Activated CD4-positive, alpha-beta memory T cell treated with anti-CD3 and anti-CD28 coated beads for 36 hours (primary cell): Measurements from ENCODE around the gene RSPH10B2. TPM values are rescaled to one million over a fixed set of nuclear protein-coding genes. Genes with fewer than 3 reads are reported as not detected.
A peak's percentile ranks its signal among the peaks of the same experiment; 100 is the strongest.
"Not testable (repeated sequence)": the region's sequence is repeated elsewhere in the genome, so short reads cannot be mapped to it uniquely, and the experiment has no call there.

Experiments used
- CTCF ChIA-PET: fragments of 350-600 bp; sonication (Branson Sonifier 250); formaldehyde crosslinking; loops from one replicate; lab custom pipeline; 2021; ENCODE audit warnings: antibody characterized with exemption, inconsistent platforms; lab: Charles Lee
- POLR2A ChIA-PET: fragments of 350-600 bp; sonication (Branson Sonifier 250); formaldehyde crosslinking; loops from one replicate; lab custom pipeline; 2021; ENCODE audit warnings: antibody characterized with exemption; lab: Charles Lee
- DNase-seq: peaks from one replicate; pipeline ENCODE4 v3.0.0-alpha.2; 2020
- H3K27ac Mint-ChIP-seq: one replicate; pipeline ENCODE4 v1.8.0; 2021; ENCODE audit warnings: mixed read lengths
- H3K27me3 Mint-ChIP-seq: one replicate; pipeline ENCODE4 v1.8.0; 2021; ENCODE audit warnings: mixed read lengths
- H3K36me3 Mint-ChIP-seq: one replicate; pipeline ENCODE4 v1.8.0; 2021; ENCODE audit warnings: mixed read lengths
- H3K4me1 Mint-ChIP-seq: one replicate; pipeline ENCODE4 v1.8.0; 2021; ENCODE audit warnings: low read depth, mixed read lengths
- H3K4me3 Mint-ChIP-seq: one replicate; pipeline ENCODE4 v1.8.0; 2021; ENCODE audit warnings: mild to moderate bottlenecking, mixed read lengths
- H3K9me3 Mint-ChIP-seq: one replicate; pipeline ENCODE4 v1.8.0; 2021; ENCODE audit warnings: mixed read lengths
- intact Hi-C: fragments of 100-400 bp; cut with micrococcal nuclease; formaldehyde crosslinking; loops from one replicate; pipeline ENCODE4 v1.15.1; 2023
- total RNA-seq, 2 experiments: library from RNA; stranded (reverse); gene quantifications; one replicate each; pipeline ENCODE4 v1.2.3, GENCODE V29; 2021

The RSPH10B2 gene
- under 1 TPM; 0.24 to 0.43 TPM for total RNA-seq

DNA sequence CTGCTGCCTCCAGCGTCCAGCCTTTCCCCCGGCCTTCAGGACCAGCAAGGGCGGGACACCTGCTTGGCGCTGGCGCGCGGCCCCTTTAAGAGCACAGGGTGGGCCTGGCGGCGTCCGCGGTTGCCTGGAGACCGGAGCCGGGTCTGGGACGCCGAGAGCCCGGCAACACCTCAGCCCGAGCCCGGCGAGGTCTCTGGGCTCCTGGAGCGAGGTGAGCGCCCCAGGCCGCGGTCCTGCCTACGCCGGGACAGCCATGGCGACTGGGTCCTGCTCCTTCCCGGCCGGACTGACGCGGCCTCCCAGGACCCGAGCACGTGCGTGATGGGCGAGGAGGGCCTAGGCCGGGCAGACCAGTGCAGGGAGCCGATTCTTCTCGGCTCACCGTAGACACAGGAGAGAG lies at the start of gene RSPH10B2:
RSPH10B2 (plus strand) TSS at position 140 of the 400 bp plus-strand sequence. CDS start 3,575 bp downstream, outside the sequence.
- CTCF ChIA-PET, POLR2A ChIA-PET, DNase-seq, H3K9me3 Mint-ChIP-seq, H3K27ac Mint-ChIP-seq, H3K36me3 Mint-ChIP-seq, H3K4me3 Mint-ChIP-seq, H3K4me1 Mint-ChIP-seq, H3K27me3 Mint-ChIP-seq, intact Hi-C loops: not testable (repeated sequence)

DNA sequence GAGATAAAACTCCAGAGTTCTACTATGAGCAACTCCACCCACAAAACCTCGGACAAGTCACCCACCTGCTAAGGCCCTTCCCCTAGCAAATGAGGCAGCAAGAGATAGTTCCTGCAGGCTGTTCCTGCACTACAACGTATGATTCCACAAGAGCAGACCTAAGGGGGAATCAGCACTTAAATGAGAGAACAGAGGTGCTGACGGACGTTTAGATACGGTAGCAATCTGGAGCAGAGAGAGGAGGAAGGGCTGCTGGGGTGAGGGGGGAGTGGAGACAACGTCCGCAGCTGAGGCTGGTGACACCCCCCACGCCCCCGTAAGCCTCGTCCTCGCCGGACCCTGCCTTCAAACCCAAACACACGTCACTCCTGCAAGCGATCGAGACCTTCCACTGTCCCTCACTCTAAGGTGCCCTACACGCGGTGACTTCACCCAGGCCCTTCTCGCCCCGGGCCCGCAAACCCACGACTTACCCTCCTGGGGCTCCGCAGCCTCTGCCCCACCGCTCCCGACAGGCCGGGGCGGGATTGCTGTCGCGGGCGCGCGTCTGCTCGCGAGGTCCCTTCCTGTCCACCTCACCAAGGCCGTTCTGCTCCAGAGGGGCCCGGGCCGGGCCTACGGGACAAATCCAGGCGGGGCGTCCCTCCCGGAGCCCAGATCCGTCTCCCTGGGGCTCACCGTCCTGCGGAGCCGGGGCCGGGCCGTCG lies 47.8 kb upstream of the RSPH10B2 start:
- peak; percentile 48 for DNase-seq
- ChIA-PET POLR2A (no interaction called here), CTCF (no interaction called here)
- Mint-ChIP-seq H3K4me3 (peak overlapping the region; percentile 83), H3K4me1 (peaks cover 41% of the 10 kb centered on the region), H3K9me3 (peaks cover 25% of the 10 kb centered on the region), H3K27ac (peak overlapping the region; percentile 80), H3K27me3 (no peaks in the 10 kb centered on the region), H3K36me3 (peaks cover 34% of the 10 kb centered on the region)
- intact Hi-C loops = loop anchor here (2.0 to 10.0 kb wide), 3 partner anchors 13 to 479 kb away; partner anchors contain the start of genes C1GALT1 and INTS15

DNA sequence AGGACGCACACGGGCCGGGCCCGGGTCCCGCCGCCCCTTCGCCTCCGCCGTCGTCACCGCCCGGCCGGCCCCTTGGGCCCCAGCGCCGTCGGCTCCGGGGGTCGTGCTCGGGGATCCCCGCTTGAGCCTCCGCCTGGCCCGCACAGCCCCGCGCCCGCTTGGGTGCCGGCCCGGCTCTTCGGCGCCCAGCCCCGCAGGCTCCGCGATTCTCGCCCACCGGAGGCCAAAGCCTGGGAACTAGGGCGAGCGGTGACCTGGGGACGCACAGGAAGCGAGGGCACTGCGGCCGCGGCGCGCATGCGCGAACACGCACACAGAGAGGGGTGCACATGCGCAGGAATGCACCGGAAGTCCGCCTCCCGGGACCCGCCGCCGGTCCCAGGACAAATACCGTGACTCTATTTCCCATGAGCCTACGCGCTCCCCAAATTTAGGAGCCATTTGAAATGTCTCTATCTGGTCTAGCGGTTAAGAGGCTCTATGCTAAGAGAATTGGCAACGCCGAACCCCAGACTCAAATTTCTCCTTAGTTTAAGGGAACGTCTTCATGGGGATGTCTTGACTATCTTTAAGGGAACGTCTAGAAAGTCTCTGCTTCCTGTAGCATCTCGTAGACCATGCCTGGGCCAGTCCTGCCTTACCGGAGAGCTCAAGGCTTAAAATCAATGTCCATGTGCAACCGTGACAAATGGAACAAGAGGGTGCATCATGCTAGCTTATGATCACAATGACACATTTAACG lies 47.1 kb upstream of the RSPH10B2 start, which contains the start of gene ZNF12:
ZNF12 (minus strand) TSS at position 282 of the 742 bp plus-strand sequence. CDS start 1,774 bp downstream, outside the sequence.
- CTCF ChIA-PET = no interaction called here
- Mint-ChIP-seq H3K27me3 (no peaks in the 10 kb centered on the region), H3K9me3 (peaks cover 19% of the 10 kb centered on the region), H3K4me1 (peaks cover 38% of the 10 kb centered on the region), H3K36me3 (peaks cover 27% of the 10 kb centered on the region), H3K27ac (peak within 1 kb of the TSS; percentile 90), H3K4me3 (peak within 1 kb of the TSS; percentile 83)
- intact Hi-C loops = loop anchor here (1.0 to 10.0 kb wide), 4 partner anchors 14 to 478 kb away; partner anchors contain the start of genes C1GALT1 and INTS15
- POLR2A ChIA-PET = interaction anchor here (1.1 kb wide), 1 partner anchor 22 kb away, joined by 3 read pairs; no protein-coding TSS in a partner anchor
- peak; percentile 98 for DNase-seq

DNA sequence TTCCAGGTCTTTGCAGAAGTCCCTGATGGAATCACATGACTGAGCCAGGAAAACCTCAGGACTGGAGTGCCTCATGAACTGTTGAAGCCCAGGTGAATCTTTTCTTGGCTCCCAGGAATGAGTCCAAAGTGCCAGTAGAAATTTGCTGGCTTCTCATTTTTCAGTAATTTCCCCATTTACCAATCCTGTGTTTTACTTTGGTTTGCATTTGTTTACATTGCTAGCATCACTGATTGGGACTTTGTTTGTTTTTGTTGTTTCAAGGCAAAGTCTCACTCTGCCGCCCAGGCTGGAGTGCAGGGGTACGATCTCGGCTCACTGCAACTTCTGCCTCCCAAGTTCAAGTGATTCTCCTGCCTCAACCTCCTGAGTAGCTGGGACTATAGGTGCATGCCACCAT lies 45.6 kb upstream of the RSPH10B2 start:
- H3K4me1 Mint-ChIP-seq = peaks cover 28% of the 10 kb centered on the region
- POLR2A ChIA-PET = interaction anchor here (1.3 kb wide), 1 partner anchor 21 kb away, joined by 3 read pairs; no protein-coding TSS in a partner anchor
- H3K27ac Mint-ChIP-seq = no peak overlapping the region
- peaks cover 15% of the 10 kb centered on the region for H3K36me3 Mint-ChIP-seq
- H3K27me3 Mint-ChIP-seq = no peaks in the 10 kb centered on the region
- intact Hi-C loops = loop anchor here (10.0 kb wide), 2 partner anchors 114 to 476 kb away; partner anchors contain the start of genes C1GALT1 and INTS15
- no peak for DNase-seq
- peaks cover 9% of the 10 kb centered on the region for H3K9me3 Mint-ChIP-seq
- CTCF ChIA-PET = no interaction called here
- H3K4me3 Mint-ChIP-seq = peak overlapping the region; percentile 80

DNA sequence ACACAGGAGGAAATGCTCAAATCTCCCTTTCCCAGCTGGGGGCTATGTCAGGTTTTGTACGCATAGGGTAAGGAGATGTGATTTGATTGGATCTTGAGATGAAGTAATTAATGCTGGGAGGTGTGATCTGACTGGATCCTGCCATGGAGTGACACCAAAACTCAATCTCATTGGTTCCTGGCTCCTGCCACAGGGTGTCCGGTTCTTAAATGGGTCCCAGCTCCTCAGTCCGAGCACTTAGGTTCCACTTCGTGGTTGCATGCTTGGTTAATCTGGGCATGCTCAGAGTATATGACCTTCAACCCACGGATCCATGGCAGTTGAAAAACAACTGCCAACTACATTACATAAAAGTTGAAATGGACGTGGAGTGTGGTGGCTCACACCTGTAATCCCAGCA lies 44.1 kb upstream of the RSPH10B2 start:
- peaks cover 6% of the 10 kb centered on the region for H3K36me3 Mint-ChIP-seq
- peaks cover 18% of the 10 kb centered on the region for H3K4me1 Mint-ChIP-seq
- DNase-seq = peak; percentile 17
- H3K9me3 Mint-ChIP-seq = peaks cover 2% of the 10 kb centered on the region
- intact Hi-C loops = loop anchor here (10.0 kb wide), 2 partner anchors 115 to 475 kb away; partner anchors contain the start of genes C1GALT1 and INTS15
- no peak overlapping the region for H3K27ac Mint-ChIP-seq
- H3K27me3 Mint-ChIP-seq = no peaks in the 10 kb centered on the region
- CTCF ChIA-PET = no interaction called here
- POLR2A ChIA-PET = no interaction called here
- no peak overlapping the region for H3K4me3 Mint-ChIP-seq

DNA sequence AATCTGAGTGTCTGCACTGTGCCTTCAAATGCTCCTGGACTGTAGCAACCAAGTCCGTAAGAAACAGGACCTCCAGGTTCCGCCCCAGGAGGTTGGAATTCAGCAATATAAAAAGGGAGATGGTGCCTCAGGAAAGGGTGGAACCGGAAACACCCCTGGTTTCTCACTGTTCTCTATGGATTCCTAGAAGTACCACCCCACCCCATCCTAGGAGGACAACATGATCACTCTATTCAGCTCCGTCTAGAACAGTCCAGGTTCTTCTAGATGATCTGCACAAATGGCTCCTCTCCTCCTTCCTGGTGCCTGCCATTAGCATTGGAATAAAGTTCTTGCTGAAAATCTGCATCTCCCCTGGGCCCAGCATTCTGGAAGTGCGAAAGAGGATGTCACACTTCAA lies 39.5 kb upstream of the RSPH10B2 start:
- H3K36me3 Mint-ChIP-seq = no peaks in the 10 kb centered on the region

DNA sequence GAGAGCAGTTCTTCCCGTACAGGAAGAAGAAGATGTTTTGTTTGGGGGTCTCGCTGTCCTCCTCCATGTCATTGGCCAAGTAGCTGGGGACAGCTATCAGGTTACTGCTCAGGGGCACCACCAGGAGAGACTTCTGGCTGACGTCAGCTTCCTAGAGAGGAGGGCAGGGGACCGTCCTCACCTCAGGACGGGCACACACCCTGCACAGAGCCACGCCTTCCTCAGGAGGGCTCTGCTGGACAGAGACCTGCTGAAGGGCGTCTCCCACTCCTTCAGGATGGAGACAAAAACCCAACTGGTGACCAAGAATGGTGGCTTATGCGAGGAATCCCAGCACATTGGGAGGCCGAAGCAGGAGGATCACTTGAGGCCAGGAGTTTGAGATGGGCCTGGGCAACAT lies 38.0 kb upstream of the RSPH10B2 start:
- H3K36me3 Mint-ChIP-seq, POLR2A ChIA-PET, H3K4me3 Mint-ChIP-seq, H3K27ac Mint-ChIP-seq, H3K9me3 Mint-ChIP-seq, CTCF ChIA-PET, DNase-seq, H3K4me1 Mint-ChIP-seq, intact Hi-C loops: not testable (repeated sequence)
- H3K27me3 Mint-ChIP-seq = peaks cover 18% of the 10 kb centered on the region

More for the DNA sequence above, 39.5 kb upstream of the RSPH10B2 start:
- Mint-ChIP-seq H3K9me3 (no peaks in the 10 kb centered on the region), H3K4me1 (no peaks in the 10 kb centered on the region), H3K27ac (no peak overlapping the region), H3K27me3 (peaks cover 18% of the 10 kb centered on the region), H3K4me3 (no peak overlapping the region)
- intact Hi-C loops = no loop called here
- no peak for DNase-seq
- POLR2A ChIA-PET = no interaction called here
- CTCF ChIA-PET = no interaction called here

DNA sequence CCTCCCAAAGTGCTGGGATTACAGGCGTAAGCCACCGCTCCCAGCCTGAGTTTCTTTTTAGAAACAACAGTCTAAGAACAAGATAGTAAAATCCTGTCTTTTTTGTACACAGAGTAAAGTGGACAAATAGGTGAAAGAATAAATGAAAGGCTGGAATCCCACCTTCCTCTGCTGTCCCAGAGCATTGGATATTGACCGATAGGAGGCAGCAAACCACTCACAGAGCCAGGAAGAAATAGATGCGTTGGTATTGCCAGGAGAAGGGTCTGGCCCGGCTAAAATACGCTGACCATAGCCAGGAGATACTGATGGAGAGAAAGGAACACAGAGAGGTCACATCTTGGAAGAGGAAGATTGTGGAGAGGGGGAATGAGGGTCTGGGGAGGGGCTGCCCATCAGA lies 35.8 kb upstream of the RSPH10B2 start:
- no peaks in the 10 kb centered on the region for H3K36me3 Mint-ChIP-seq
- H3K4me1 Mint-ChIP-seq = no peaks in the 10 kb centered on the region
- no peaks in the 10 kb centered on the region for H3K9me3 Mint-ChIP-seq
- CTCF ChIA-PET = no interaction called here
- peaks cover 18% of the 10 kb centered on the region for H3K27me3 Mint-ChIP-seq
- POLR2A ChIA-PET = no interaction called here
- no peak overlapping the region for H3K4me3 Mint-ChIP-seq
- no peak overlapping the region for H3K27ac Mint-ChIP-seq
- DNase-seq = no peak
- intact Hi-C loops = no loop called here

DNA sequence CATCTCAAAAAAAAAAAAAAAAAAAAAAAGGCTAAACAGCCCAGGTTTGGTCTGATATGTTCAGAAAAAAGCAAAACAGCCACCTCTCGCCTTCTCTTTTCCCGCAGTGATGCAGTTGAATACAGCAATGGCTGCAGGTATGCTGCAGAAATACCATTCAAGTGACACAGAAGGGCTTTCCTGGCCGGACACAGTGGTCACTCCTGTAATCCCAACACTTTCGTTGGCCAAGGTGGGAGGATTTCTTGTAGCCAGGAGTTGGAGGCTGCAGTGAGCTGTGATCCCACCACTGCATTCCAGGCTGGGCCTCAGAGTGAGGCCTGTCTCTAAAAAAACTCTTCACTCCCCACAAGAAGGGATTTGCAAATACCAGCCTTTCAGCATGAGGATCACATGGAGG lies 29.6 kb upstream of the RSPH10B2 start:
- H3K27me3 Mint-ChIP-seq, POLR2A ChIA-PET, intact Hi-C loops, H3K4me1 Mint-ChIP-seq, DNase-seq, CTCF ChIA-PET, H3K4me3 Mint-ChIP-seq, H3K27ac Mint-ChIP-seq, H3K9me3 Mint-ChIP-seq, H3K36me3 Mint-ChIP-seq: not testable (repeated sequence)

DNA sequence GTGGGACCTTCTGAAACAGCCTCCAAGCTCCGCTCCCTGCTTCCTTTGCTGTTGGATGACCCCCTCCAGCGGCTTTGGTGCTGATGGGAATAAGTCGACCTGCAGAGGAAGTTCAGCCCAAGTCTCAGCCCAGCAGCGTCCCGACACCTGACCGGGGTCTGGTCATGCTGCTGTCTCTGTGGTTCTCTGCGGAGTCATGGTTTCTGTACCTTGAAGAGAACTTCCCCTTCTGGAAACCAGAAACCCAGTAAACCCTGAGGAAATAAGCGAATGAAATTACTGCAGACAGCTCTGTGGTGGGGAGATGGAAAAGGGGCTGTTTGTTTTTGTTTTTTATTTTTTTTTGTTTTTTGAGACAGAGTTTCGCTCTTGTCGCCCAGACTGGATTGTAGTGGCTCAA lies 28.9 kb upstream of the RSPH10B2 start:
- ChIA-PET POLR2A (no interaction called here), CTCF (no interaction called here)
- Mint-ChIP-seq H3K27me3 (peaks cover 2% of the 10 kb centered on the region), H3K4me3 (no peak overlapping the region), H3K36me3 (peaks cover 2% of the 10 kb centered on the region), H3K4me1 (peaks cover 4% of the 10 kb centered on the region), H3K27ac (no peak overlapping the region), H3K9me3 (no peaks in the 10 kb centered on the region)
- intact Hi-C loops = no loop called here
- no peak for DNase-seq

DNA sequence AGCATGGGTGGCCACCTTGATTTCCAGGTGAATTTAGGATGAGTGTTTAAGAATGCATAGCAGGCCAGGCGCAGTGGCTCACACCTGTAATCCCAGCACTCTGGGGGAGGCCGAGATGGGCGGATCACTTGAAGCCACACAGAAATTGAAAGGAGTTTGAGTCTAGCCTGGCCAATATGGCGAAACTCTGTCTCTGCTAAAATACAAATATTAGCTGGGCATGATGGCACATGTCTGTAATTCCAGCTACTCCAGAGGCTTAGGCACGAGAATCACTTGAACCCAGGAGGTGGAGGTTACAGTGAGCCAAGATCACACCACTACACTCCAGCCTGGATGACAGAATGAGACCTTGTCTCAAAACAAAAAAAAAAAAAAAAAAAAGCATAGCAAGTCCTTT lies 27.6 kb upstream of the RSPH10B2 start:
- CTCF ChIA-PET, DNase-seq, H3K4me3 Mint-ChIP-seq, H3K27ac Mint-ChIP-seq, H3K4me1 Mint-ChIP-seq, H3K36me3 Mint-ChIP-seq, H3K27me3 Mint-ChIP-seq, H3K9me3 Mint-ChIP-seq, intact Hi-C loops, POLR2A ChIA-PET: not testable (repeated sequence)

DNA sequence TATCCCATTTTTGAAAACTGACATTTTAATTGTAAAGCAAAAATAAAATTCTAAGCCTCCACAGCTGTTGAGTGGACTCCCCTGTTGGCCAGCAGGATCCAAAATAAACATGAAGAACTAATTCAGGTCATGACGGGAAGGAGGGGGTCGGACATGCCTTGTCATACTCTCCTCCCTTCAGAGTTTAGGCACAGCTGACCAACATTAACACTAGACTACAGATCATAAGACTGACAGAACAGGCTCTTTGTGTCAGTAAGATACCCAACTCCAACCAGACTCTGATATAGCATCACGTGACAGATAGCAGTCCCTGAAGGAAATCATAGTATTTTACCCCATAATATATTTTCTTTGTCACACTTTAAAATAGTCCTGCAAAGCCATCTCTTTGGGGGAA lies 26.2 kb upstream of the RSPH10B2 start:
- intact Hi-C loops = no loop called here
- peaks cover 10% of the 10 kb centered on the region for H3K36me3 Mint-ChIP-seq
- no peak overlapping the region for H3K27ac Mint-ChIP-seq
- no peaks in the 10 kb centered on the region for H3K9me3 Mint-ChIP-seq
- no peak for DNase-seq
- ChIA-PET CTCF (no interaction called here), POLR2A (interaction anchor here (0.6 kb wide), 1 partner anchor 150 kb away, joined by 3 read pairs; no protein-coding TSS in a partner anchor)
- peaks cover 2% of the 10 kb centered on the region for H3K27me3 Mint-ChIP-seq
- peaks cover 15% of the 10 kb centered on the region for H3K4me1 Mint-ChIP-seq
- H3K4me3 Mint-ChIP-seq = no peak overlapping the region
